Activated CD4-positive, alpha-beta T cell treated with anti-CD3 and anti-CD28 coated beads, Interleukin-10, Interleukin-2, amounts not matched to agents 100 ng/mL and 50 ng/mL, durations not matched to agents 16 hours and 8 hours (primary cell): Measurements from ENCODE around the gene ZMYND11.

ENCODE experiments used
- DNase-seq: peaks from one replicate; pipeline ENCODE4 v3.0.0-alpha.2; 2020

The ZMYND11 gene

GRCh38 chr10:135132-135600 is at the start of gene ZMYND11:
Gene ZMYND11, plus strand, starts transcription at chr10:135455. Its CDS starts 44,558 bp downstream, at chr10:180013.
- DNase-seq = peak; percentile 71

DNA sequence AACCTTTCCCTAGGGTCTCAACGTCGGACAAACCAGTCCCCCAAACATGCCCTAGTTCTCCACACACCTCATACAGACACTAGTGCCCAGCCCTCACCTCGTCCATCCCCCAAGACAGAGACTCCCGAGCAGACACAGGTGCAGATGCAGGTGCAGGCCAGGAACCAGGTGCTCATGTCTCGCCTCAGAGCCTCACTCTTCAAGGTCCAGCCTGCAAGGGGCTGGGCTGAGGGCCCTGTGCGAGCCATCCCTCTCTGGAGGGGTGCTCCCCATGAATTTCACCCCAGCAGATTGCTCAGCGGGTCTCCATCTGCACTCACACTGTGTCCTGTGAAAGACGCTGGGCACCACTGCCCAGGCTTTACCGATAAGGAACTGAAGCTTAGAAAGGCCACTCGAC is 49.2 kb upstream of the ZMYND11 start:
- DNase-seq = no peak

DNA sequence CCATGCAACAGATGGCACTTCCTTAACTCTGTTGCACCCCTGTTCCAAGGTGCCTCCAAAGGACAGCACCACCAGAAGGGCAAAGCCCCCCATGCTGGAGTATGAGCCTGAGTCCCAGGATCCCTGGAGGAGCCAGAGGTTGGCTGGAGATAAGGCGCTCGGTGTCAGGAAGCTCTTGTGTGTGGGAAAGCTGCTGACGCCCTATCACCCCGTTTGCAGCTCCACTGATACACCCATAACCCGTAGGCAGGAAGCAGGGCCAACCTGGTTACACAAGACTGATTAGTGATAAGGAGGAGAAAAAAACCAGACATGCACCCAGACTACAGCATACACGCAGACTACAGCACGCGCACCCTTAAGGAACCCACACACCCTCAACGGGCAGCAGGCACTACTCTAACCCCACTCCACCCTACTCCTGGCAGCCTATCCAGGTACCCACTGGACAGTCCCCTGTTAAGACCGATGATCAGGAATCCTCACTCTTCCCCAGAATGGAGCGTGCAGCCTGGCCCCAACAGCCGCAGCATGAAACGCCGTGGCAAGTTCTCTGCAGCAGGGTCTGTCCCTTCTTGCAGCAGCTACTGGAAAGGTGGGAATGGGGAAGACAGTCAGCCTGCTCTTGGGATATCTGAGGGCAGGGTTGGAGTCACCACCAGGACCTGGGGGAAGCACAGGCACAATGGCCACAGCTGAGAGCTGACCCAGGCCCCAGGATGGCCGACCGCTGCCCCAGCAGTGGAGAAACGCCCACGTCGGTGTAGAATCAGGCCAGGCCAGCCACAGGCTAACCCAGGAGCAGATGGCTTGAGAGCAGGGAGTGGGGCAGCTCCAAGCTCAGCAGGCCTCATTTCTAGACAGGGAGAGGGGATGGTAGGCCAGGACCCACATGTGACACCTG is 47.8 kb upstream of the ZMYND11 start:
- no peak for DNase-seq

DNA sequence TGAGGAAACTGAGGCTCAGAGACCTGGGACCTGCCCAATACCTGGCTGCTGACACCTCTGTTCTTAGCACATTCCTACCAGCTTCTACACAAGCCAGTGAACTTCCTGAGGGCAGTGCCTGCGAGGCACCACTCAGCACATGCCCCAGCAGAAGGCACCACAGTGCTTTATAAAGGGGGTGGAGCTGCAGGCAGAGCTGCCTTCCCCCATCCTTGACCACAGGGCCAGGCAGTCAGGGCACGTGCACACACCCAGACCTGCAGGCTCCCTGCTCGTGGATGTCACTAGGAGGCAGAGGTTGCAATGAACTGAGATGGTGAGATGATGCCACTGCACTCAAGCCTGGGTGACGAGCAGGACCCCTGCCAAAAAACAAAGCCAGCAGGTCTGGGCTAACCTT is 47.0 kb upstream of the ZMYND11 start:
- DNase-seq = no peak

DNA sequence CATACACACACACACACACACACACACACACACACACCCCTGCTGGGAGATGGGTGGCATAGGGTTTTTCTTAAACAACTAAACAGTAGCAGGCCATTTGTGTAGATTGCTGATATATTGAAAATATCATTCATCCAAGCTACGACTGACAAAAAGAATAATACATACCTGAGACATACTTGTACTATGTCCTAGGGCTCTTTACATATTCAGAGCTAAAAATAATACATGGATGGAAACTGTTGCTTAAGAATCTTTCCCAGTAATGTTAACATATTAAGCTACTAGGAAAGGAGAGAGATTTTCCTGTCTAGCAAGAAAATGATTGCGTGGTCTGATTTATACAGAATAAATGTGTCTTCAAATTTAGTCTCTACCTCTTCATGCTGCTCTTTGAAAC is 46.0 kb upstream of the ZMYND11 start:
- no peak for DNase-seq

DNA sequence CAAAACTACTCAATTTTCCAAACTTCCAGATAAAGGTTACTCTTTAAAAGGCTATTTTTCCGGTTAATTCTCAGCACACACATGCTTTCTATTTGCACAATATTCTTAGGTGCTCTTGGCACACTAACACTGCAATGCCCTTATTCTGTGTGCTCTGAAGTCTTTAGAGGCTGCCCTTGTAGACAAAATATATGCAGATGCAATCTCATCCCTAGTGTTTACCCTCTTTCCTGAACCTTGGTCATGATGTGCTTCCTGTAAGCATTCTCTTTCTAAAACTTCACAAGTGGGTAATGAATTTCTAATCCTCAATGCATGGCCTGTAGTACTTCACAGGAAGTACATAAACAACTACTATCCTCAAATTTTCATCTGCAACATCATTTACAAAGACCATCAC is 45.1 kb upstream of the ZMYND11 start:
- DNase-seq = no peak

GRCh38 chr10:91313-91712 is 43.9 kb upstream of the ZMYND11 start:
- DNase-seq = no peak

DNA sequence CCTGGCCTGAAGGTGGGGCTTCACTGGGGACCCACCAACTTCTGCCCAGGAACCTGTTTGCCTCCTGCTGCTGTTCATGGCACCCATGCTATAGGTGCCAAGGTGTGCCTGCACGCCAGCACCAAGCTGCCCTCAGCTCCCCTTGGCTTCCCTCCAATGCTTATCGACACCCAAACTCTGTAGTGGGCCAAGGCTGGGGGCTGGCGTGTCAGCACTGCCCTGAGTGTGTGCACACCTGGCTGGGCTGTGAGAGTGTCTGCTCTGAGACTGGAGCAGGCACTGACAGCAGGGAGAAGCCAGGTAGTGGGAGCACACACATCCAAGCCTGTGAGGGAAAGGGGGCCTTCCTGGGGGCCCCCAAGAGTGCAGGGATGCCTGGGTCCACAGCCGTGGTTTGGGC is 43.1 kb upstream of the ZMYND11 start:
- DNase-seq = no peak

- DNase-seq = no peak
Observed at GRCh38 chr10:92846-93245, 42.4 kb upstream of the ZMYND11 start.

DNA sequence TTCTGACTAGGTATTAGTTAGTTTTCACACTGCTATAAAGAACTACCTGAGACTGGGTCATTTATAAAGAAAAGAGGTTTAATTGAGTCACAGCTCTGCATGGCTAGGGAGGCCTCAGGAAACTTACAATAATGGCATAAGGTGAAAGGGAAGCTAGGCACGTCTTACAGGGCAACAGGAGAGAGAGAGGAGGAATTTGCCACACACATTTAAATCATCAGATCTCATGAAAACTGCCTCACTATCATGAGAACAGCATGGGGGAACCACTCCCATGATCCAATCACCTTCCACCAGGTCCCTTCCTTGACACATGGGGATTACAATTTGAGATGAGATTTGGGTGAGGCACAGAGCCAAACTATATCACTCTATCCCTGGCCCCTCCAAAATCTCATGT is 40.6 kb upstream of the ZMYND11 start:
- no peak for DNase-seq

DNA sequence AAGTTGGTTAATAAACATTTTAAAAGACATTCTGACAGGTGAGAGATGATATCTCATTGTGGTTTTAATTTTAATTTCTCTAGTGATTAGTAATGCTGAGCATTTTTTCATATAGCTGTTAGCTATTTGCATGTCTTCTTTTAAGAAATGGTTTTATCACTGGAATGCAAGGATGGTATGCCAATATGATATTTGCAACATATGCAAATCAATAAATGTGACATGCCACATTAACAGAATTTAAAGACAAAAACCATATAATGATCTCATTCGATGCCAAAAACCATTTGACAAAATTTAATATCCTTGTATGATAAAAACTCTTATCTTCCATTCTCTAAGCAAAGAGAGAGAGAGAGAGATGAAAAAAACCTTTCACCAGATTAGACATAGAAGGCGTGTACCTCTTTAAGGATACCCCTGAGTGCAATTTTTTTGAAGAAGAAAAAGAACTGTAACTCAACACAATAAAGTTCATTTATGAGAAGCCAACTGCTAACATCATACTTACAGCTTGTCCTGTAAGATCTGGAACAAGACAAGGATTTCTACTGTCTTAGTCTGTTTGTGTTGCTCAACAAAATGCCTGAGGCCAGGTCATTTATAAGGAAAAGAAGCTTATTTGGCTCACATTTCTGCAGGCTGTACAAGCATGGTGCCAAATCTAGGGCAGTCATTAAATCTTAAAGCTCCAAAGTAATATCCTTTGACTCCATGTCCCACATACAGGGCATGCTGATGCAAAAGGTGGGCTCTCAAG is 39.7 kb upstream of the ZMYND11 start:
- DNase-seq = no peak

GRCh38 chr10:96466-96865 is 38.8 kb upstream of the ZMYND11 start:
- DNase-seq = no peak

DNA sequence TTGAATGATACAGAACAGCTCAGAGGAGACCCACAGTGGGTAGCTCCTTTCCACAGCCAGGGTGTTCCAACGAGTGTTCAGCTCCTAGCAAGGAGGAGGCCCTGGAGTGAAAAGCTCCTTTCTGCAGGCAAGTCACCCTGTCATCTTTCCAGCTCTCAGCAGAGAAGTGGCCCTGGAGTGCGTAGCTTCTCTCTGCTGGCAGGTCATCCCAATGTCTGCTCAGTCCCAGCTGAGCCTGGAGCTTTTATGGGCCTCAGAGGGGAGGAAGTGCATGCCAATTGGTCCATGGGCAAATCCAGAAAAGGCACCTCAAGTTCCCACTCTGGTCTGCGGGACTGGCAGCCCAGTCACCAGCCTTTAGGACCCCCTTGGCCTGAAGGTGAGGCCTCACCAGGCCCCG is 30.8 kb upstream of the ZMYND11 start:
- no peak for DNase-seq

- DNase-seq = no peak
Observed at GRCh38 chr10:104862-105565, 30.2 kb upstream of the ZMYND11 start.

- no peak for DNase-seq
Observed at GRCh38 chr10:105806-106205, 29.4 kb upstream of the ZMYND11 start.

- peak; percentile 40 for DNase-seq
Observed at GRCh38 chr10:106740-107139, 28.5 kb upstream of the ZMYND11 start.

GRCh38 chr10:112246-112645 is 23.0 kb upstream of the ZMYND11 start:
- no peak for DNase-seq

- DNase-seq = no peak
Observed at GRCh38 chr10:124874-125273, 10.4 kb upstream of the ZMYND11 start.

DNA sequence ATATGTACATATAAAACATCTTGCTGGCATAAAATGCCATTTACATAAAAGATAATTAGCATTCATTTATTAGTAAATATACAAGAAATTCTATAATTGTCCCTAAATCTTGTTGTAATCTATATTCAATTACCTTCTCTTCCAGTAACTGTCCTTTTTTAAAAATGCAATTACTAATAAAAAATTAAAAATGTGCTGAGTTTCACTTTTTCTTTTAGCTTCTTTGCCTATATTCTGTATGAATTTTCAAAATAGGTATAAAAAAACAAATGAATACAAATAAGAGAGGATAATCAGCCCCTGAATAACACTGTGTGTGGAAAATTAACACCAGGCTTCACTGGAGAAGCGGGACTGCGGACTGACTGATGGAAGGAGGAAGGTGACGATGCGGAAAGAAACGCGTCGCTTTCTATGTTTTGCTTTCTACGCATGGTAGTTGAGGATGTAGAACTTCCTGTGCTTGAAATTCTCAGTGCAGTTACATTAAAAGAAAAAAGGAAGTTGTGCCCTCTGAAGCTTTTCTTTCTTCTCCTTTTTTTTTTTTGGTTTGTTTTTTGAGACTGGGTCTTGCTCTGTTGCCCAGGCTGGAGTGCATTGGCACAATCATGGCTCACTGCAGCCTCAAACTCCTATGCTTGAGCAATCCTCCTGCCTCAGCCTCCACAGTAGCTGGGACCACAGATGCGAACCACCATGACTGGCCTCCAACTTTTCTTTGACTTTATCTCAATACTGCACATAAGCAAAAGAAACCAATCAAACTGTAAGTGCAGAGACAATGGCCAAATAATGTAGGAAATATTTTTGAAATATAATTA is 7.4 kb upstream of the ZMYND11 start:
- DNase-seq = peak; percentile 52

- no peak for DNase-seq
Observed at GRCh38 chr10:129810-130209, 5.4 kb upstream of the ZMYND11 start.

DNA sequence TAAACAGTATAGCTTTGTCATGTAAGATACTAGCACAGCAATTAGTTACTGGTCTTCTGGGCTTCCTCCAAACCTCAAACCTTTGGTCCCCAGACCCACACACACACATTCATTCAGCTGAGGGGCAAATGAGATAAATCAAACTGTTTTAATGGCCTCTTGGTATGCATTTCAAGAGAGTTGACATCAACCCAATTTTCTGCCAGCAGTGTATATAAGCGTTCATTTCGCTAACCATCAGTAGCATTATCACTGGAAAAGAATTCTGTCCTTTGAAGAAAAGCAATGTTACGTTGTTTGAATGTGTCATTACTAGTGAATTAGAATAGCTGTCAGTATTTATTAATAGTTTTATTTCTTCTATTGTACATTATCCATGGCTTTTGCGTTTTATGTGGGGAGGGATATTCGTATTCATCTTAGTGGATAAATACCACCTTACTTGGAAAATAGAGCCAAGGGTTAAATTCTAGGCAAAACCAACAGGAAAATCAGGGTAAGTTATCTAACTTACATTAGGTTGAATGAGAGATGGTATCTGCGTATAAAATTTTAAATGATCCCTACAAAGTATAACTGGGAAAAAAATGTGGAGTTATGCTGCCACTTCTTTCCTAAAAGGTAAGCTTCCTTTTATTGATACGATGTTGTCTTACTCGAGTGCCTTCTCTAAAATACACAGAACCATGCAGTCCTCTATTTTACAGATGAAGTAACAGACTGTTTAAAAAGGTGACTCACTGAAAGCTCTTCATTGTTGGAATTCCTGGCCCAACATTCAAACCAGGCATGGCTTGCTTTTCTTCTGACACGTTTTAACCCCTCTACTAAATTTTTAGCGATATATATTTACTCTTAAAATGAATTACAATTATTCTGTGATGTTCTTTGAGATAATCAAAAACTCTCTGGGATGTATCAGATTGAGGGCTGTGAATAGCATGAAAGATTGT is 2.0 kb upstream of the ZMYND11 start:
- DNase-seq = no peak
